Ecto neural progenitor cell (in vitro differentiated cells): ENCODE results near the gene IFITM2.
"Not testable (repeated sequence)": the region's sequence is repeated elsewhere in the genome, so short reads cannot be mapped to it uniquely, and the experiment has no call there.

Experiments
- DNase-seq: peaks from one replicate; pipeline ENCODE4 v3.0.0-alpha.2; 2018; ENCODE audit warnings: low spot score

The IFITM2 gene

GRCh38 chr11:308740-309665, 1.4 kb downstream of the IFITM2 start:
- DNase-seq = not testable (repeated sequence)

DNA sequence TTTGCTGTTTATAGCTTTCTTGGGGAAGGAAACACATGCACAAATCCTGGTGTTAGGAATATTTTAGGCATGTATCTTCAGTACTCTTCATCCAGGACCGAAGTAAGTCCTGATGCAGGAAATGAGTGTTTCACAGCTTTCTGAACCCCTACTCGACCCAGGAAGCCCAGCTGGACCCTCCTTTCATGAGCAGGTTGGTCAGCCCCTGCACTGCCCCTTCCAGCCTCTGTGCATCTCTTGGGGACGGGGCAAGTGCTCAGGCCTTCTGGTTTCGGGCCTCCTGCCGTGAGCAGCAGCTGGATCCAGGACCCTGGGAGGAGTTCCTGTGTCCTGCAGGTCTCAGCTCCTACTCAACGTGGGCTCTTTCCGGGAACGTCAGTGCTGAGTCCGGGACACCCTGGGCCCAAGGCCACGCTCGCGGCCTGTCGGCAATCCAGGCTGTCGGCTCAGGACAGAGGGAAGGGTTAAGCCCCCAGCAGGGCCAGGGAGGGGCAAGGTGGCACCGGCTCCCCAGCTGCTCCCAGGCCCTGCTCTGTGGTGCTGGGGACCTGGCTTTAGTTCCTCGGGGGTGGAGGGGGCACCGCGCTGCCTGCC, 2.5 kb downstream of the IFITM2 start:
- DNase-seq = not testable (repeated sequence)

DNA sequence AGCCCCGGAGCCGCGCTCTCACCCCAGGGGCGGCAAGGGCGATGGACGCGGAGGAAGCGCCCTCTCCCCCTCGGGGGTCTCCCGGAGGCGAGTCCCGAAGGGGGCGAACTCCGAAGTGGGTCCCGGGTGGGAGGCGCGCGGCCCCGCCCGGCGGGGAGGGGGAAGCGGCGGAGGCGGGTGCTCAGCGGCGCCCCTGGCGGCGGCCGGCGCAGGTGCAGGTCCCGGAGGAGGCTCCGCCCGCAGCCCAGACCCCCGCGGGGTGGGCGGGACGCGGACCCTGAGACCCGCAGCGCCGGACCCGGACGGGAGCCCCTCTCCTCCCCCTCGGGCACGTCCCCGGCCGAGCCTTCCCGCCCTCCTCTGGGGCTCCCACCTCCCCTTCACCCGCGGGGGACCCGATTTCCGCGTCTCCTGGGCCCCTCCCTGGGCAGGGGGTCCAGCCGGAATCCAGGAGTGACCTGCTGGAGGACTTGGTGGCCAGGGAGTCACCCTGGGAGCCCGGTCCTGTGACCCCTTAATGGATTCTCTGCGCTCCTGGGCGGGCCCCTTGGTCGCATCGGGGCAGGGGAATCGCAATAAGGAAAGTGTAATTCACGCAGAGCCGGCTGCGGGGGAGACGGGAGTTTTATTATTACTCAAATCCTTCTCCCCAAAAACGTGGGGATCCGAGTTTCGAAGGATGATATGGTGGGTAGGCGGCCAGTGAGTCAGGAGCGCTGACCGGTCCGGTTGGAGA, 3.6 kb downstream of the IFITM2 start:
- not testable (repeated sequence) for DNase-seq

GRCh38 chr11:312092-312816, 4.6 kb downstream of the IFITM2 start:
- no peak for DNase-seq

GRCh38 chr11:313304-313786, 5.7 kb downstream of the IFITM2 start:
- DNase-seq = no peak

- no peak for DNase-seq
Measured at GRCh38 chr11:313787-314553, 6.4 kb downstream of the IFITM2 start, which contains the start of gene IFITM1. IFITM1 (plus strand) TSS chr11:314040; CDS start chr11:314171, 131 bp downstream.

- not testable (repeated sequence) for DNase-seq
Measured at GRCh38 chr11:314554-314875, 6.9 kb downstream of the IFITM2 start.

DNA sequence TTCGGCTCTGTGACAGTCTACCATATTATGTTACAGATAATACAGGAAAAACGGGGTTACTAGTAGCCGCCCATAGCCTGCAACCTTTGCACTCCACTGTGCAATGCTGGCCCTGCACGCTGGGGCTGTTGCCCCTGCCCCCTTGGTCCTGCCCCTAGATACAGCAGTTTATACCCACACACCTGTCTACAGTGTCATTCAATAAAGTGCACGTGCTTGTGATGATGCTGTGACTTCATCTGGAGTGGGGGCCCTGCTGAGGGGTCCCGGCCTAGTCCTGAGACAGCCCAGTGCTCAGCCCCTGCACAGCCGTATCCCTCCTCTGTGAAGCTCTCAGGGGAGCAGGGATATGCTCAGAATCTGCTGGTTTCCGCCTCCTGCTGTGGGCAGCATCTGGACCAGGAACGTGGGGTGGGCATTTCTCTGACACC, 7.5 kb downstream of the IFITM2 start:
- no peak for DNase-seq

DNA sequence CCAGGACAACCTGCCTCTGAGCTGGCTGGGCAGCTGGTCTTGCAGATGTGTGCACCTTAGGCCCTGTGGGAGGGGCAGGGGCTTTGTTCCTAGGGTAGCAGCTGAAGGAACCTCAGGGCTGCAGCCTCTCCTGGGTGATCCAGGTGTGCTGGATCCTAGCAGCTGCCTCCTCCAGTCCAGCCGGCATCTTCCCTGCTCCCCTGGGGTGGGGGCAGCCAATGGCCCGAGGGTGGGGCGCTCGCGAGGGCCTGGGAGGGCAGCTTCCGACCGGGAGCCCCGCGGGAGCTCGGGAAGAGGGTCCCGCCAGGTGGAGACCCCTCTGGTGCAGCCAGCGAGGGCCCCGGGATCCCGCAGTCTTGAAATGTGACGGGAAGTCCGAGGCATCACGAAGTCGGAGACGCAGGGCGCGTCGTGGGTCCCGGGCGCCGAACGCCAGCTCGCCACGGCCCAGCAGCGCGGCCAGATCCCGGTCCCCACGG, 7.9 kb downstream of the IFITM2 start:
- DNase-seq = no peak

- no peak for DNase-seq
Measured at GRCh38 chr11:316031-316701, 8.6 kb downstream of the IFITM2 start.

DNA sequence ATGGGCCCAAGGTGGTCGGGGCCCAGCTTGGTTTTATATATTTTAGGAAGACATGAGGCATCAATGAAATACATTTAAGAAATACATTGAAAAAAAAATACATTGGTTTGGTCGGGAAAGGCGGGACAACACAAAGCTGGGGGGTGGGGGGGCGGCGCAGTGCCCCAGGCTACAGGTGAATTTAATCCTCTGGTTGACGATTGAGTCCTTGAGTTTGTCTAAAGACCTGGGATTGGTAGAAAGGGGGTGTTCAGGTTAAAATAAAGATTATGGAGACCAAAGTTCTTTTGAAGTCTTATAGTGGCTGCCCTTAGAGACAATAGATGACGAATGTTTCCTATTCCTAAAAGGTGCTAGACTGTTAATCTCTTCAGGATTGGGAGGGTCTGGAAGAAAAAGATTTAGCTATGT, 9.3 kb downstream of the IFITM2 start:
- DNase-seq = no peak

- not testable (repeated sequence) for DNase-seq
Measured at GRCh38 chr11:317668-318404, 10.2 kb downstream of the IFITM2 start.

- not testable (repeated sequence) for DNase-seq
Measured at GRCh38 chr11:318405-319120, 10.9 kb downstream of the IFITM2 start.

GRCh38 chr11:319121-319887, 11.7 kb downstream of the IFITM2 start:
- not testable (repeated sequence) for DNase-seq

- not testable (repeated sequence) for DNase-seq
Measured at GRCh38 chr11:319888-320273, 12.3 kb downstream of the IFITM2 start.

- no peak for DNase-seq
Measured at GRCh38 chr11:324156-324555, 16.5 kb downstream of the IFITM2 start.

DNA sequence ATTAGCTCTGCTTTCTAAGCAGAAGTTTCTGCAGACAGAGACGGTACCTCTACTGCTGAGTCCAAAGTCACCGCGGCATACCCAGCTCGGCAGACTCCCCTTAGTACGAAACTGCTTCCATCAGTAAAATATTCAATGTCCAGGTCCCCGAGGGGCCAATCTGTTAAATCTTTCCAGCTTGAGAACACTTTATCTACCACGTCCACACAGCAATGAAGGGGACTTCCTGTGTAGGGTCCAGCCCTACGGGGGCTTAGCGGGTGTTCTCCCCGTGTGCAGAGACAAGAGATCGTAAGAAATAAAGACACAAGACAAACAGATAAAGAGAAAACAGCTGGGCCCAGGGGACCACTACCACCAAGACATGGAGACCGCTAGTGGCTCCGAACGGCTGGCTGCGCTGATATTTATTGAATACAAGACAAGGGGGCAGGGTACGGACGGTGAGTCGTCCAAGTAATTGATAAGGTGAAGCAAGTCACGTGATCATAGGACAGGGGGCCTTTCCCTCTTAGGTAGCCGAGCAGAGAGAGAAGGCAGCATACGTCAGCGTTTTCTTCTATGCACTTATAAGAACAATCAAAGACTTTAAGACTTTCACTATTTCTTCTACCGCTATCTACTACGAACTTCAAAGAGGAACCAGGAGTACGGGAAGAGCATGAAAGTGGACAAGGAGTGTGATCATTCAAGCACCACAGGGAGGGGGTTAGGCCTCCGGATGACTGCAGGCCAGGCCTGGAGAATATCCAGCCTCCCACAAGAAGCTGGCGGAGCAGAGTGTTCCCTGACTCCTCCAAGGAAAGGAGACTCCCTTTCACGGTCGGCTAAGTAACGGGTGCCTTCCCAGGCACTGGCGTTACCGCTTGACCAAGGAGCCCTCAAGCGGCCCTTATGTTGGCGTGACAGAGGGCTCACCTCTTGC, 17.2 kb downstream of the IFITM2 start:
- DNase-seq = not testable (repeated sequence)
